COLO668 (cell line): Measurements from ENCODE around the gene HIVEP2.

Experiments
- DNase-seq: peaks from one replicate; lab custom pipeline; 2025; ENCODE audit not compliant: unreplicated experiment; lab: John Stamatoyannopoulos, UW

Gene HIVEP2

GRCh38 chr6:142844065-142844755, 100.8 kb downstream of the HIVEP2 start:
- DNase-seq: no peak

GRCh38 chr6:142843361-142843760, 101.6 kb downstream of the HIVEP2 start:
- DNase-seq: no peak

GRCh38 chr6:142842418-142843261, 102.3 kb downstream of the HIVEP2 start:
- no peak for DNase-seq

- no peak for DNase-seq
These were observed 103.1 kb downstream of the HIVEP2 start for GRCh38 chr6:142841915-142842314.

GRCh38 chr6:142839686-142840040, 105.3 kb downstream of the HIVEP2 start:
- no peak for DNase-seq

GRCh38 chr6:142838821-142839685, 105.9 kb downstream of the HIVEP2 start:
- no peak for DNase-seq

- no peak for DNase-seq
These were observed 109.0 kb downstream of the HIVEP2 start for GRCh38 chr6:142835787-142836535.

GRCh38 chr6:142834853-142835252, 110.1 kb downstream of the HIVEP2 start:
- DNase-seq: no peak

GRCh38 chr6:142833798-142834197, 111.2 kb downstream of the HIVEP2 start:
- DNase-seq: no peak

GRCh38 chr6:142833054-142833453, 111.9 kb downstream of the HIVEP2 start:
- no peak for DNase-seq

GRCh38 chr6:142830807-142831206, 114.2 kb downstream of the HIVEP2 start:
- no peak for DNase-seq

- DNase-seq: no peak
These were observed 114.8 kb downstream of the HIVEP2 start for GRCh38 chr6:142830116-142830710.

- DNase-seq: no peak
These were observed 115.4 kb downstream of the HIVEP2 start for GRCh38 chr6:142829556-142829955.

- DNase-seq: no peak
These were observed 117.0 kb downstream of the HIVEP2 start for GRCh38 chr6:142827991-142828390.

- DNase-seq: no peak
These were observed 117.6 kb downstream of the HIVEP2 start for GRCh38 chr6:142827369-142827768.

- no peak for DNase-seq
These were observed 119.2 kb downstream of the HIVEP2 start for GRCh38 chr6:142825760-142826159.

- no peak for DNase-seq
These were observed 120.5 kb downstream of the HIVEP2 start for GRCh38 chr6:142824426-142824825.

GRCh38 chr6:142823256-142823902, 121.6 kb downstream of the HIVEP2 start:
- DNase-seq: no peak

- DNase-seq: peak; percentile 6
These were observed 122.1 kb downstream of the HIVEP2 start for GRCh38 chr6:142822842-142823241.

GRCh38 chr6:142822383-142822782, 122.6 kb downstream of the HIVEP2 start:
- DNase-seq: no peak
